DND-41 (cell line): ENCODE data around the gene SLC4A2.

Experiments used
- CTCF ChIP-seq: IDR thresholded peaks from 2 replicates; pipeline ENCODE4 v1.5.1; 2012; ENCODE audit warnings: borderline replicate concordance, low read length, moderate library complexity, mild to moderate bottlenecking; ENCODE audit not compliant: poor library complexity, severe bottlenecking; ENCODE audit errors: extremely low read depth
- EZH2 ChIP-seq: IDR thresholded peaks from 3 replicates; pipeline ENCODE4 v1.6.1; 2012; ENCODE audit warnings: borderline replicate concordance, low read depth, mild to moderate bottlenecking, moderate library complexity, low read length, inconsistent platforms; ENCODE audit not compliant: severe bottlenecking

- no peak for TF ChIP-seq CTCF
- no peak for TF ChIP-seq EZH2
These were observed 45.5 kb upstream of the SLC4A2 start for GRCh38 chr7:151013733-151014497.
